Retinal pigment epithelial cell (primary cell): Measurements from ENCODE around the gene P2RY2.

Experiments used
- DNase-seq: peaks from one replicate; pipeline ENCODE4 v3.0.0-alpha.2; 2010; ENCODE audit warnings: low read depth
- H3K4me3 ChIP-seq: 2 replicates; pipeline ENCODE4 v1.5.1; 2011; ENCODE audit warnings: mild to moderate bottlenecking, low read length, control low read depth, moderate library complexity
- TF ChIP-seq, protein P1 (sequence below): conservative IDR thresholded peaks from 2 replicates; pipeline ENCODE4 v1.5.1; 2011; ENCODE audit warnings: low read depth, low read length, control low read depth, inconsistent platforms

P2RY2 gene

DNA sequence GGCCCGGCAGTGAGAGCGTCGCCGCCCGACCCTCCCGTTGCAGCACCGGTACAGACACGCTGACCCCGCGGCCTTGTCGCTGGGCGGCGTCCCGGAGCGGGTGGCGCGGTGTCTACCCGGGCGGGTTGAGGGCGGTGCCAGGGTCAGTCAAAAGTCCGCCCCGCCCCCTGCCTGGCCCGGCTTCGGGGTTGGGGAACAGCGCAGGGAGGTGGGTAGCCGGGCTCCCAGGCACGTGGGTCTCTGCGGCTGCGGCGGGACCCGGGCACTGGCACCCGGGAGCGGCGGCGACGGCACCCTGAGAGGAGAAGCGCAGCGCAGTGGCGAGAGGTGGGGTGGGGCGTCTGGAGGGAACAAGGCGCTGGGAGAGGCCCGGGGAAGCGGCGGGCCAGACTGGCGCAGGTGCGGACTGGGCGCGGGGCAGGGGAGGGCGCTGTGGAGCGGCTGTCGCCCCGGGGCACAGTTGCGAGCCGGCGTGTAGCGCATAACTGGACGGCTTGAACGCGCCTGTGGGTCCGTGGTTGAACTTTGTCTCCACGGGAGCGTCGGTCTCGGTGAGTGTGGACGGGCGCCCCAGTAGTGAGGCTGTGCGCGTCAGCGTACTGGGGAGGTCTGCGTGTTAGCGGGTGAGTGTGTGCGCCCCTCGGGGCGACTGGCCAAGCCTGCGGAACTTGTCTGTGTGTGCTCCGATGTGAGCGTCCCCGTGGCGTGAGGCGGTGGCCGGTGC is at the start of gene P2RY2:
Gene P2RY2 (plus strand): TSS at position 176 of the 724 bp plus-strand sequence. CDS start 15,879 bp downstream, outside the sequence.
- TF ChIP-seq, protein P1, sequence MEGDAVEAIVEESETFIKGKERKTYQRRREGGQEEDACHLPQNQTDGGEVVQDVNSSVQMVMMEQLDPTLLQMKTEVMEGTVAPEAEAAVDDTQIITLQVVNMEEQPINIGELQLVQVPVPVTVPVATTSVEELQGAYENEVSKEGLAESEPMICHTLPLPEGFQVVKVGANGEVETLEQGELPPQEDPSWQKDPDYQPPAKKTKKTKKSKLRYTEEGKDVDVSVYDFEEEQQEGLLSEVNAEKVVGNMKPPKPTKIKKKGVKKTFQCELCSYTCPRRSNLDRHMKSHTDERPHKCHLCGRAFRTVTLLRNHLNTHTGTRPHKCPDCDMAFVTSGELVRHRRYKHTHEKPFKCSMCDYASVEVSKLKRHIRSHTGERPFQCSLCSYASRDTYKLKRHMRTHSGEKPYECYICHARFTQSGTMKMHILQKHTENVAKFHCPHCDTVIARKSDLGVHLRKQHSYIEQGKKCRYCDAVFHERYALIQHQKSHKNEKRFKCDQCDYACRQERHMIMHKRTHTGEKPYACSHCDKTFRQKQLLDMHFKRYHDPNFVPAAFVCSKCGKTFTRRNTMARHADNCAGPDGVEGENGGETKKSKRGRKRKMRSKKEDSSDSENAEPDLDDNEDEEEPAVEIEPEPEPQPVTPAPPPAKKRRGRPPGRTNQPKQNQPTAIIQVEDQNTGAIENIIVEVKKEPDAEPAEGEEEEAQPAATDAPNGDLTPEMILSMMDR: peak; percentile 57
- no peak for DNase-seq
- H3K4me3 ChIP-seq: peak within 1 kb of the TSS; percentile 58

- DNase-seq: no peak
- TF ChIP-seq, protein P1: no peak
- H3K4me3 ChIP-seq: no peak overlapping the region
Observed at GRCh38 chr11:73168925-73169579, 49.0 kb upstream of the P2RY2 start.

DNA sequence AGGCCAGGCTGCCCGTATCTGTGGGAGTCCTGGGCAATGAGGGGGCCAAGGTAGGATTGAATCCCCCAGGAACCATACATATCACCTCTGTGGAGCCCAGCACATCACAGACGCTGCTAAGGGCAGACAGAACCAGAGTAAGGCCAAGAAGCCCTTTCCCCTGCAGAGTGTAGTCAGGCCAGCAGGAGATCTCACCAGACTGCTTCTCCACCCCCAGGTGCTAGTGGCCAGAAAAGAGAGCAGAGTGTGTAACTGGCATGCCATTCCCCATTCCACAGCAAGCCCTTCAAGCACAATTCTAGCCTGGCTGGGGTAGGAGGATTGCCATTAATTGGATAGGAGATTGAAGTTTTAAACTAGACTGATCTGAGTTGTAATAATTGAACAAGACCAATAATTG is 47.9 kb upstream of the P2RY2 start:
- H3K4me3 ChIP-seq: no peak overlapping the region
- TF ChIP-seq, protein P1: no peak
- no peak for DNase-seq

DNA sequence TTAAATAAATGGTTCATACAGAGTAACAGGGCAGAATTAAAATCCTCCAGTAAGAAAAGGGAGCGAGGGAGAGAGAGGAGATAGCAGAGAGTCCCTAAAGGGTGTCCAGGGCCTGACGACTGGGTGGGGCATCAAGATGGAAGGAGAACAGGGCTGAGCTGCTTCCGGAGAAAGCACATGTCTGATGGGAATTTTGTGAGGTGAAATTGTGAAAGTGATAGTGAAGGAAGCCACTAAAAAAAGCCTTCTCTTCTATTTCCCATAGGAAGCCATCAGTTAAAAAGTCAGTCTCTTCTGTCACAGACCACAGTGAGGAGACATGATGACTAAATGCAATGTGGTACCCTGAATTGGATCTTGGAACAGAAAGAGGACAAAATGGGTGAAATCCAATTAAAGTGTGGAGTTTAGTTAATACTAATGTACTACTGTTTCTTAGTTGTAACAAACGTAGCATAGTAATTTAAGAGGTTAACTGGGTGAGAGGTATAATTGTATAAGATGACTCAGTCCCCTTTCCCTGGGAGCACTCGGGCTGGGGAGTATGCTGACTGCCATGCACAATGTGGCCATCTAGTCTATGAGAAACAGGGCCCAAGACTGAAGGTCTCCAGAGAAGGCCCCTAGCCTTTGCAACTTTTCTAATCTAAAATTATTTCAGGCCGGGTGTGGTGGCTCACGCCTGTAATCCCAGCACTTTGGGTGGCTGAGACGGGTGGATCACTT is 46.5 kb upstream of the P2RY2 start:
- DNase-seq: no peak
- TF ChIP-seq, protein P1: no peak

GRCh38 chr11:73172992-73173656 is 45.0 kb upstream of the P2RY2 start:
- DNase-seq: no peak
- TF ChIP-seq, protein P1: no peak
- no peak overlapping the region for H3K4me3 ChIP-seq

More for the DNA sequence above, 46.5 kb upstream of the P2RY2 start:
- no peak overlapping the region for H3K4me3 ChIP-seq

GRCh38 chr11:73173755-73174494 is 44.2 kb upstream of the P2RY2 start:
- TF ChIP-seq, protein P1: no peak
- DNase-seq: no peak
- no peak overlapping the region for H3K4me3 ChIP-seq
